Activated CD4-positive, alpha-beta T cell treated with anti-CD3 and anti-CD28 coated beads, Interleukin-2, amount 10 ng/mL, durations not matched to agents 7 days and 5 days (primary cell): ENCODE measurements around the gene EXOC4. TPM values are rescaled to one million over a fixed set of nuclear protein-coding genes. Genes with fewer than 3 reads are reported as not detected.

Experiments
- CTCF ChIA-PET: fragments of 350-600 bp; sonication (Branson Sonifier 250); formaldehyde crosslinking; loops from one replicate; lab custom pipeline; 2021; ENCODE audit warnings: antibody characterized with exemption; lab: Charles Lee
- POLR2A ChIA-PET: fragments of 350-600 bp; sonication (Branson Sonifier 250); formaldehyde crosslinking; loops from one replicate; lab custom pipeline; 2021; ENCODE audit warnings: antibody characterized with exemption; lab: Charles Lee
- DNase-seq: peaks from one replicate; pipeline ENCODE4 v3.0.0-alpha.2; 2020
- H3K27ac Mint-ChIP-seq: one replicate; pipeline ENCODE4 v1.8.0; 2021; ENCODE audit warnings: mild to moderate bottlenecking, moderate library complexity, mixed read lengths
- H3K27me3 Mint-ChIP-seq: one replicate; pipeline ENCODE4 v1.8.0; 2021; ENCODE audit warnings: mixed read lengths
- H3K36me3 Mint-ChIP-seq: one replicate; pipeline ENCODE4 v1.8.0; 2021; ENCODE audit warnings: low read depth, mixed read lengths
- H3K4me1 Mint-ChIP-seq: one replicate; pipeline ENCODE4 v1.8.0; 2021; ENCODE audit warnings: mixed read lengths
- H3K4me3 Mint-ChIP-seq: one replicate; pipeline ENCODE4 v1.8.0; 2021; ENCODE audit warnings: mild to moderate bottlenecking, moderate library complexity, mixed read lengths
- H3K9me3 Mint-ChIP-seq: one replicate; pipeline ENCODE4 v1.8.0; 2021; ENCODE audit warnings: mixed read lengths
- total RNA-seq, 2 experiments: library from RNA; stranded (reverse); gene quantifications; one replicate each; pipeline ENCODE4 v1.2.3, GENCODE V29; 2021

The EXOC4 gene
- total RNA-seq, 2 experiments from 2014 or later: 76.7 to 84.6 TPM

- ChIA-PET CTCF (no interaction called here), POLR2A (no interaction called here)
- Mint-ChIP-seq H3K4me1 (peaks cover 10% of the 10 kb centered on the region), H3K27me3 (no peaks in the 10 kb centered on the region), H3K27ac (no peak overlapping the region), H3K36me3 (peaks cover 7% of the 10 kb centered on the region), H3K4me3 (no peak overlapping the region), H3K9me3 (no peaks in the 10 kb centered on the region)
- no peak for DNase-seq
These were observed 411.6 kb downstream of the EXOC4 start for GRCh38 chr7:133664528-133664927.

- POLR2A ChIA-PET: no interaction called here
- H3K27me3 Mint-ChIP-seq: no peaks in the 10 kb centered on the region
- peaks cover under 1% of the 10 kb centered on the region for H3K36me3 Mint-ChIP-seq
- CTCF ChIA-PET: no interaction called here
- H3K4me1 Mint-ChIP-seq: no peaks in the 10 kb centered on the region
- no peak for DNase-seq
- no peak overlapping the region for H3K4me3 Mint-ChIP-seq
- H3K9me3 Mint-ChIP-seq: no peaks in the 10 kb centered on the region
- H3K27ac Mint-ChIP-seq: no peak overlapping the region
These were observed 415.6 kb downstream of the EXOC4 start for GRCh38 chr7:133668296-133669060.

- no peaks in the 10 kb centered on the region for H3K4me1 Mint-ChIP-seq
- H3K27me3 Mint-ChIP-seq: no peaks in the 10 kb centered on the region
- no peaks in the 10 kb centered on the region for H3K36me3 Mint-ChIP-seq
- no peak overlapping the region for H3K4me3 Mint-ChIP-seq
- DNase-seq: no peak
- CTCF ChIA-PET: interaction anchor here (1.0 kb wide), 1 partner anchor 40 kb away, joined by 3 read pairs; no protein-coding TSS in a partner anchor
- no peaks in the 10 kb centered on the region for H3K9me3 Mint-ChIP-seq
- no peak overlapping the region for H3K27ac Mint-ChIP-seq
- POLR2A ChIA-PET: no interaction called here
These were observed 416.2 kb downstream of the EXOC4 start for GRCh38 chr7:133669061-133669455.

- no peaks in the 10 kb centered on the region for H3K36me3 Mint-ChIP-seq
- no peak overlapping the region for H3K4me3 Mint-ChIP-seq
- POLR2A ChIA-PET: no interaction called here
- DNase-seq: no peak
- no peak overlapping the region for H3K27ac Mint-ChIP-seq
- no peaks in the 10 kb centered on the region for H3K27me3 Mint-ChIP-seq
- no peaks in the 10 kb centered on the region for H3K9me3 Mint-ChIP-seq
- no peaks in the 10 kb centered on the region for H3K4me1 Mint-ChIP-seq
- CTCF ChIA-PET: interaction anchor here (1.0 kb wide), 1 partner anchor 42 kb away, joined by 3 read pairs; no protein-coding TSS in a partner anchor
These were observed 417.4 kb downstream of the EXOC4 start for GRCh38 chr7:133670250-133670649.

GRCh38 chr7:133672866-133673265 lies 420.0 kb downstream of the EXOC4 start:
- Mint-ChIP-seq H3K27me3 (no peaks in the 10 kb centered on the region), H3K9me3 (no peaks in the 10 kb centered on the region), H3K4me1 (no peaks in the 10 kb centered on the region), H3K4me3 (no peak overlapping the region), H3K36me3 (no peaks in the 10 kb centered on the region), H3K27ac (no peak overlapping the region)
- ChIA-PET CTCF (interaction anchor here (0.9 kb wide), 1 partner anchor 16 kb away, joined by 4 read pairs; no protein-coding TSS in a partner anchor), POLR2A (no interaction called here)
- DNase-seq: no peak

- Mint-ChIP-seq H3K9me3 (no peaks in the 10 kb centered on the region), H3K4me3 (no peak overlapping the region), H3K27ac (no peak overlapping the region), H3K4me1 (no peaks in the 10 kb centered on the region), H3K36me3 (no peaks in the 10 kb centered on the region), H3K27me3 (no peaks in the 10 kb centered on the region)
- ChIA-PET POLR2A (no interaction called here), CTCF (no interaction called here)
- no peak for DNase-seq
These were observed 421.3 kb downstream of the EXOC4 start for GRCh38 chr7:133674079-133674763.

- Mint-ChIP-seq H3K27ac (no peak overlapping the region), H3K4me1 (no peaks in the 10 kb centered on the region), H3K27me3 (no peaks in the 10 kb centered on the region), H3K4me3 (no peak overlapping the region), H3K9me3 (no peaks in the 10 kb centered on the region), H3K36me3 (no peaks in the 10 kb centered on the region)
- CTCF ChIA-PET: no interaction called here
- POLR2A ChIA-PET: no interaction called here
- DNase-seq: no peak
These were observed 422.8 kb downstream of the EXOC4 start for GRCh38 chr7:133675510-133676218.

GRCh38 chr7:133676805-133677370 lies 424.0 kb downstream of the EXOC4 start:
- no peak for DNase-seq
- Mint-ChIP-seq H3K4me1 (no peaks in the 10 kb centered on the region), H3K4me3 (no peak overlapping the region), H3K27me3 (no peaks in the 10 kb centered on the region), H3K27ac (no peak overlapping the region), H3K9me3 (no peaks in the 10 kb centered on the region), H3K36me3 (no peaks in the 10 kb centered on the region)
- CTCF ChIA-PET: interaction anchor here (0.9 kb wide), 1 partner anchor 158 kb away, joined by 3 read pairs; no protein-coding TSS in a partner anchor
- POLR2A ChIA-PET: no interaction called here

GRCh38 chr7:133678137-133678814 lies 425.4 kb downstream of the EXOC4 start:
- Mint-ChIP-seq H3K4me1 (peaks cover 3% of the 10 kb centered on the region), H3K27ac (no peak overlapping the region), H3K36me3 (no peaks in the 10 kb centered on the region), H3K27me3 (no peaks in the 10 kb centered on the region), H3K4me3 (no peak overlapping the region), H3K9me3 (no peaks in the 10 kb centered on the region)
- POLR2A ChIA-PET: no interaction called here
- CTCF ChIA-PET: interaction anchor here (0.6 kb wide), 1 partner anchor 1291 kb away, joined by 6 read pairs; no protein-coding TSS in a partner anchor
- DNase-seq: no peak

GRCh38 chr7:133679977-133680376 lies 427.1 kb downstream of the EXOC4 start:
- no peak for DNase-seq
- H3K4me1 Mint-ChIP-seq: peaks cover 3% of the 10 kb centered on the region
- no peak overlapping the region for H3K27ac Mint-ChIP-seq
- H3K4me3 Mint-ChIP-seq: no peak overlapping the region
- ChIA-PET CTCF (no interaction called here), POLR2A (no interaction called here)
- no peaks in the 10 kb centered on the region for H3K27me3 Mint-ChIP-seq
- H3K36me3 Mint-ChIP-seq: no peaks in the 10 kb centered on the region
- H3K9me3 Mint-ChIP-seq: no peaks in the 10 kb centered on the region

- Mint-ChIP-seq H3K9me3 (no peaks in the 10 kb centered on the region), H3K27ac (no peak overlapping the region), H3K4me3 (no peak overlapping the region), H3K4me1 (peaks cover 3% of the 10 kb centered on the region), H3K36me3 (peaks cover 2% of the 10 kb centered on the region), H3K27me3 (no peaks in the 10 kb centered on the region)
- ChIA-PET CTCF (no interaction called here), POLR2A (no interaction called here)
- DNase-seq: no peak
These were observed 428.7 kb downstream of the EXOC4 start for GRCh38 chr7:133681529-133681928.

- CTCF ChIA-PET: no interaction called here
- no peak overlapping the region for H3K27ac Mint-ChIP-seq
- no peak overlapping the region for H3K4me3 Mint-ChIP-seq
- no peaks in the 10 kb centered on the region for H3K27me3 Mint-ChIP-seq
- POLR2A ChIA-PET: no interaction called here
- no peaks in the 10 kb centered on the region for H3K9me3 Mint-ChIP-seq
- peaks cover 2% of the 10 kb centered on the region for H3K36me3 Mint-ChIP-seq
- peaks cover 3% of the 10 kb centered on the region for H3K4me1 Mint-ChIP-seq
- DNase-seq: no peak
These were observed 429.7 kb downstream of the EXOC4 start for GRCh38 chr7:133682364-133683181.
